HG03565 (cell line): ENCODE data around the gene KRTAP4-3.
"Not testable (repeated sequence)": the region's sequence is repeated elsewhere in the genome, so short reads cannot be mapped to it uniquely, and the experiment has no call there.

Experiments
- ATAC-seq: cut with Tn5 transposase; IDR thresholded peaks from one replicate; pipeline ENCODE4 v1.9.1; 2021; ENCODE audit warnings: mild to moderate bottlenecking, moderate library complexity; ENCODE audit not compliant: unreplicated experiment

KRTAP4-3 gene

GRCh38 chr17:41168121-41168520, at the start of gene KRTAP4-3:
TSS of gene KRTAP4-3 (minus strand) at chr17:41168221. CDS start at chr17:41168172, 49 bp downstream.
- no peak for ATAC-seq

- ATAC-seq: no peak
Observed at GRCh38 chr17:41215681-41216080, 47.7 kb upstream of the KRTAP4-3 start.

GRCh38 chr17:41212524-41213169, 44.6 kb upstream of the KRTAP4-3 start:
- no peak for ATAC-seq

GRCh38 chr17:41211845-41212466, 43.9 kb upstream of the KRTAP4-3 start:
- ATAC-seq: no peak

- ATAC-seq: no peak
Observed at GRCh38 chr17:41199421-41200078, 31.5 kb upstream of the KRTAP4-3 start.

- ATAC-seq: no peak
Observed at GRCh38 chr17:41196068-41196467, 28.0 kb upstream of the KRTAP4-3 start.

- no peak for ATAC-seq
Observed at GRCh38 chr17:41190328-41190727, 22.3 kb upstream of the KRTAP4-3 start.

- not testable (repeated sequence) for ATAC-seq
Observed at GRCh38 chr17:41189837-41190318, 21.9 kb upstream of the KRTAP4-3 start, which contains the start of gene KRTAP9-1. TSS of gene KRTAP9-1 (plus strand) at chr17:41189887. CDS start at chr17:41189887, 0 bp downstream.

GRCh38 chr17:41186872-41187271, 18.9 kb upstream of the KRTAP4-3 start:
- no peak for ATAC-seq

GRCh38 chr17:41185001-41185400, 17.0 kb upstream of the KRTAP4-3 start:
- ATAC-seq: no peak

GRCh38 chr17:41184480-41184961, 16.5 kb upstream of the KRTAP4-3 start, which contains the start of gene KRTAP4-1:
TSS of gene KRTAP4-1 (minus strand) at chr17:41184911. CDS start at chr17:41184854, 57 bp downstream.
- ATAC-seq: no peak

- ATAC-seq: no peak
Observed at GRCh38 chr17:41178843-41179616, 11.0 kb upstream of the KRTAP4-3 start.

- no peak for ATAC-seq
Observed at GRCh38 chr17:41178341-41178740, 10.3 kb upstream of the KRTAP4-3 start.

- no peak for ATAC-seq
Observed at GRCh38 chr17:41177727-41178271, 9.8 kb upstream of the KRTAP4-3 start, which contains the start of gene KRTAP4-2. TSS of gene KRTAP4-2 (minus strand) at chr17:41178221. CDS start at chr17:41178164, 57 bp downstream.

GRCh38 chr17:41176744-41177387, 8.8 kb upstream of the KRTAP4-3 start:
- ATAC-seq: no peak

GRCh38 chr17:41171886-41172285, 3.9 kb upstream of the KRTAP4-3 start:
- ATAC-seq: no peak

- no peak for ATAC-seq
Observed at GRCh38 chr17:41167561-41167960, 460 bp downstream of the KRTAP4-3 start.

- no peak for ATAC-seq
Observed at GRCh38 chr17:41163828-41164227, 4.2 kb downstream of the KRTAP4-3 start.

- no peak for ATAC-seq
Observed at GRCh38 chr17:41160648-41161047, 7.4 kb downstream of the KRTAP4-3 start, which contains the start of gene KRTAP4-4. TSS of gene KRTAP4-4 (minus strand) at chr17:41160748. CDS start at chr17:41160691, 57 bp downstream.

GRCh38 chr17:41160190-41160589, 7.8 kb downstream of the KRTAP4-3 start:
- not testable (repeated sequence) for ATAC-seq
